ENCODE data around the gene SERBP1.

- TF ChIP-seq, protein P1, sequence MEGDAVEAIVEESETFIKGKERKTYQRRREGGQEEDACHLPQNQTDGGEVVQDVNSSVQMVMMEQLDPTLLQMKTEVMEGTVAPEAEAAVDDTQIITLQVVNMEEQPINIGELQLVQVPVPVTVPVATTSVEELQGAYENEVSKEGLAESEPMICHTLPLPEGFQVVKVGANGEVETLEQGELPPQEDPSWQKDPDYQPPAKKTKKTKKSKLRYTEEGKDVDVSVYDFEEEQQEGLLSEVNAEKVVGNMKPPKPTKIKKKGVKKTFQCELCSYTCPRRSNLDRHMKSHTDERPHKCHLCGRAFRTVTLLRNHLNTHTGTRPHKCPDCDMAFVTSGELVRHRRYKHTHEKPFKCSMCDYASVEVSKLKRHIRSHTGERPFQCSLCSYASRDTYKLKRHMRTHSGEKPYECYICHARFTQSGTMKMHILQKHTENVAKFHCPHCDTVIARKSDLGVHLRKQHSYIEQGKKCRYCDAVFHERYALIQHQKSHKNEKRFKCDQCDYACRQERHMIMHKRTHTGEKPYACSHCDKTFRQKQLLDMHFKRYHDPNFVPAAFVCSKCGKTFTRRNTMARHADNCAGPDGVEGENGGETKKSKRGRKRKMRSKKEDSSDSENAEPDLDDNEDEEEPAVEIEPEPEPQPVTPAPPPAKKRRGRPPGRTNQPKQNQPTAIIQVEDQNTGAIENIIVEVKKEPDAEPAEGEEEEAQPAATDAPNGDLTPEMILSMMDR (IDR thresholded peaks at IDR 0.05 in 2 of 3, conservative IDR thresholded peaks at IDR 0.05 in 1 of 3; ENCODE audit: borderline replicate concordance in 1 of 3, insufficient read depth in 1 of 3, low read depth in 2 of 3, low read length in 2 of 3) = no peak
- TF ChIP-seq EZH2 (IDR thresholded peaks at IDR 0.05) = no peak
- TF ChIP-seq RAD21 (IDR thresholded peaks at IDR 0.05; ENCODE audit: low read depth) = no peak
- TF ChIP-seq POLR2AphosphoS5 (IDR thresholded peaks at IDR 0.05; ENCODE audit: low read depth, low read length) = no peak
- no peak for TF ChIP-seq ELF1 (IDR thresholded peaks at IDR 0.05; ENCODE audit: borderline replicate concordance, low read depth)
- no peak for TF ChIP-seq SIN3A (IDR thresholded peaks at IDR 0.05; ENCODE audit: low read depth)
Measured at GRCh38 chr1:67427465-67427864, 2.7 kb downstream of the SERBP1 start.
